22Rv1 (cell line): ENCODE results near the gene TGFB3.

Experiments used
- CTCF ChIP-seq: fragments of 450-650 bp; IDR thresholded peaks from 2 replicates; pipeline ENCODE4 v1.5.1; 2017; ENCODE audit warnings: mild to moderate bottlenecking
- ZFX ChIP-seq: fragments of 450-650 bp; IDR thresholded peaks from 2 replicates; pipeline ENCODE4 v1.6.1; 2017; ENCODE audit warnings: antibody characterized with exemption, borderline replicate concordance

GRCh38 chr14:76007852-76008251 is 26.1 kb upstream of the TGFB3 start:
- TF ChIP-seq CTCF (no peak), ZFX (no peak)
